SK-N-SH treated with all-trans-retinoic acid at 6 μM for 48 hours (cell line): ENCODE results near the gene APAF1.

Experiments used
- ATAC-seq: fragments of 200-7000 bp; cut with Tn5 transposase; 3 replicates; pipeline ENCODE4 v1.9.1; 2020; ENCODE audit warnings: mild to moderate bottlenecking, moderate library complexity
- ARNTL ChIP-seq: fragments of 450-650 bp; formaldehyde crosslinking; IDR thresholded peaks from 2 replicates; pipeline ENCODE4 v1.5.0; 2020; ENCODE audit warnings: low read depth, mild to moderate bottlenecking, moderate library complexity, borderline replicate concordance
- BACH2 ChIP-seq: fragments of 250-450 bp; sonication (Bioruptor Pico); IDR thresholded peaks from 2 replicates; pipeline ENCODE4 v1.9.0; 2021; ENCODE audit warnings: mild to moderate bottlenecking, borderline replicate concordance
- CREB5 ChIP-seq: fragments of 250-450 bp; sonication (Bioruptor Pico); IDR thresholded peaks from 2 replicates; pipeline ENCODE4 v1.5.1; 2020; ENCODE audit warnings: low read depth, mild to moderate bottlenecking, moderate library complexity
- CSDC2 ChIP-seq: fragments of 250-450 bp; sonication (Bioruptor Pico); IDR thresholded peaks from 2 replicates; pipeline ENCODE4 v1.5.0; 2020; ENCODE audit warnings: mild to moderate bottlenecking, moderate library complexity
- CSRNP3 ChIP-seq: fragments of 250-450 bp; sonication (Bioruptor Pico); IDR thresholded peaks from 2 replicates; pipeline ENCODE4 v1.5.1; 2021; ENCODE audit warnings: mild to moderate bottlenecking, moderate library complexity
- ESRRG ChIP-seq: fragments of 250-450 bp; sonication (Bioruptor Pico); IDR thresholded peaks from 2 replicates; pipeline ENCODE4 v1.6.1; 2021; ENCODE audit warnings: mild to moderate bottlenecking
- GLIS3 ChIP-seq: fragments of 250-450 bp; sonication (Bioruptor Pico); IDR thresholded peaks from 2 replicates; pipeline ENCODE4 v1.5.0; 2020; ENCODE audit warnings: mild to moderate bottlenecking, moderate library complexity
- ISL1 ChIP-seq: fragments of 250-450 bp; sonication (Bioruptor Pico); IDR thresholded peaks from 2 replicates; pipeline ENCODE4 v2.1.2; 2022; ENCODE audit warnings: mild to moderate bottlenecking, moderate library complexity
- OSR1 ChIP-seq: fragments of 250-450 bp; sonication (Bioruptor Pico); IDR thresholded peaks from 2 replicates; pipeline ENCODE4 v1.8.0; 2022; ENCODE audit warnings: moderate library complexity, mild to moderate bottlenecking, inconsistent platforms
- PATZ1 ChIP-seq: fragments of 250-450 bp; sonication (Bioruptor Pico); IDR thresholded peaks from 2 replicates; pipeline ENCODE4 v1.8.0; 2020; ENCODE audit warnings: mild to moderate bottlenecking, moderate library complexity, borderline replicate concordance
- POU6F1 ChIP-seq: fragments of 250-450 bp; sonication (Bioruptor Pico); IDR thresholded peaks from 2 replicates; pipeline ENCODE4 v1.8.0; 2021; ENCODE audit warnings: low read depth, mild to moderate bottlenecking, moderate library complexity, borderline replicate concordance
- PPARA ChIP-seq: fragments of 250-450 bp; sonication (Bioruptor Pico); IDR thresholded peaks from 2 replicates; pipeline ENCODE4 v1.5.0; 2020; ENCODE audit warnings: mild to moderate bottlenecking, borderline replicate concordance
- RARB ChIP-seq: fragments of 250-450 bp; sonication (Bioruptor Pico); IDR thresholded peaks from 2 replicates; pipeline ENCODE4 v1.8.0; 2021; ENCODE audit warnings: mild to moderate bottlenecking, moderate library complexity
- SNAI2 ChIP-seq: fragments of 250-450 bp; sonication (Bioruptor Pico); IDR thresholded peaks from 2 replicates; pipeline ENCODE4 v1.5.0; 2020; ENCODE audit warnings: mild to moderate bottlenecking, moderate library complexity
- TCF4 ChIP-seq: fragments of 250-450 bp; sonication (Bioruptor Pico); IDR thresholded peaks from 2 replicates; pipeline ENCODE4 v1.8.0; 2021; ENCODE audit warnings: mild to moderate bottlenecking, moderate library complexity, borderline replicate concordance
- TOX ChIP-seq: fragments of 250-450 bp; sonication (Bioruptor Pico); IDR thresholded peaks from 2 replicates; pipeline ENCODE4 v1.8.0; 2021; ENCODE audit warnings: mild to moderate bottlenecking, moderate library complexity, borderline replicate concordance
- ZC3H10 ChIP-seq: fragments of 250-450 bp; sonication (Bioruptor Pico); IDR thresholded peaks from 2 replicates; pipeline ENCODE4 v1.5.1; 2021; ENCODE audit warnings: mild to moderate bottlenecking, moderate library complexity
- ZFP3 ChIP-seq: fragments of 250-450 bp; sonication (Bioruptor Pico); IDR thresholded peaks from 2 replicates; pipeline ENCODE4 v1.5.0; 2020; ENCODE audit warnings: mild to moderate bottlenecking, moderate library complexity
- ZFP30 ChIP-seq: fragments of 450-650 bp; formaldehyde crosslinking; IDR thresholded peaks from 2 replicates; pipeline ENCODE4 v1.5.0; 2022; ENCODE audit warnings: mild to moderate bottlenecking, moderate library complexity
- ZNF565 ChIP-seq: fragments of 450-650 bp; formaldehyde crosslinking; conservative IDR thresholded peaks from 2 replicates; pipeline ENCODE4 v1.5.0; 2020; ENCODE audit warnings: low read depth, mild to moderate bottlenecking, moderate library complexity
- ZNF70 ChIP-seq: fragments of 450-650 bp; formaldehyde crosslinking; IDR thresholded peaks from 2 replicates; pipeline ENCODE4 v1.5.0; 2020; ENCODE audit warnings: mild to moderate bottlenecking, moderate library complexity
- ZNF8 ChIP-seq: fragments of 450-650 bp; formaldehyde crosslinking; IDR thresholded peaks from 2 replicates; pipeline ENCODE4 v1.5.0; 2020; ENCODE audit warnings: mild to moderate bottlenecking, moderate library complexity

The APAF1 gene

GRCh38 chr12:98763656-98764055 lies 118.6 kb downstream of the APAF1 start:
- ATAC-seq, result no peak
- no peak for TF ChIP-seq ARNTL (CRISPR knock-in tag)
- no peak for TF ChIP-seq ZNF565 (CRISPR knock-in tag)
- no peak for TF ChIP-seq ZFP30 (CRISPR knock-in tag)

GRCh38 chr12:98767248-98767647 lies 122.2 kb downstream of the APAF1 start:
- TF ChIP-seq TOX (CRISPR knock-in tag), result no peak
- no peak for TF ChIP-seq BACH2 (CRISPR knock-in tag)
- TF ChIP-seq CREB5, result no peak
- no peak for TF ChIP-seq ZFP3 (CRISPR knock-in tag)
- TF ChIP-seq ZNF565 (CRISPR knock-in tag), result no peak
- no peak for TF ChIP-seq OSR1
- TF ChIP-seq SNAI2, result no peak
- TF ChIP-seq CSDC2, result no peak
- ATAC-seq, result no peak

- peak; percentile 60 for ATAC-seq
- TF ChIP-seq TOX (CRISPR knock-in tag) (no peak), TCF4 (CRISPR knock-in tag) (no peak), PATZ1 (CRISPR knock-in tag) (no peak), ZC3H10 (no peak), RARB (no peak), ZNF565 (CRISPR knock-in tag) (no peak), CSDC2 (no peak), CREB5 (no peak), ISL1 (CRISPR knock-in tag) (no peak), PPARA (no peak), OSR1 (no peak), ARNTL (CRISPR knock-in tag) (no peak), CSRNP3 (CRISPR knock-in tag) (no peak), BACH2 (CRISPR knock-in tag) (no peak), ZNF8 (CRISPR knock-in tag) (no peak), ESRRG (no peak), POU6F1 (CRISPR knock-in tag) (no peak)
These were observed 124.0 kb downstream of the APAF1 start for GRCh38 chr12:98769068-98769467.

- ATAC-seq, result no peak
These were observed 125.1 kb downstream of the APAF1 start for GRCh38 chr12:98770230-98770629.

More at GRCh38 chr12:98770230-98770629, 125.1 kb downstream of the APAF1 start:
- no peak for TF ChIP-seq PATZ1 (CRISPR knock-in tag)
- no peak for TF ChIP-seq ZNF8 (CRISPR knock-in tag)
- no peak for TF ChIP-seq ZNF70 (CRISPR knock-in tag)
- TF ChIP-seq GLIS3, result no peak
- no peak for TF ChIP-seq OSR1
- no peak for TF ChIP-seq ISL1 (CRISPR knock-in tag)
- TF ChIP-seq CSDC2, result no peak
- no peak for TF ChIP-seq TOX (CRISPR knock-in tag)
- TF ChIP-seq ZFP30 (CRISPR knock-in tag), result no peak
- TF ChIP-seq POU6F1 (CRISPR knock-in tag), result no peak
- no peak for TF ChIP-seq BACH2 (CRISPR knock-in tag)
- no peak for TF ChIP-seq ZFP3 (CRISPR knock-in tag)
- TF ChIP-seq CSRNP3 (CRISPR knock-in tag), result no peak
